Stomach (tissue), 9 donors: ENCODE data around the gene QRSL1. TPM values are rescaled to one million over a fixed set of nuclear protein-coding genes. Genes with fewer than 3 reads are reported as not detected.

ENCODE experiments used
- DNase-seq, 2 donors: peaks; one replicate each; pipeline versions ENCODE4 v3.0.0 to v3.0.0-alpha.2; 2013 to 2019
- H3K27ac ChIP-seq, 5 donors: fragments of 200-600 bp in 4 of 5; sonication (generic) in 4 of 5; one replicate each; pipeline ENCODE4 v1.5.1; 2013 to 2019; ENCODE audit warnings: mild to moderate bottlenecking in 1 of 5, moderate library complexity in 1 of 5
- H3K27me3 ChIP-seq, 3 donors: fragments of 200-600 bp; sonication (generic); one replicate each; pipeline ENCODE4 v1.5.1; 2017 to 2019; ENCODE audit warnings: mixed run types in 1 of 3
- H3K36me3 ChIP-seq, 4 donors: fragments of 200-600 bp; sonication (generic); 1 replicate in 3 of 4; 2 replicates in 1 of 4; pipeline ENCODE4 v1.5.1; 2016 to 2019
- H3K4me1 ChIP-seq, 4 donors: fragments of 200-600 bp; sonication (generic); one replicate each; pipeline ENCODE4 v1.5.1; 2016 to 2019
- H3K4me3 ChIP-seq, 4 donors: fragments of 200-600 bp; sonication (generic) in 3 of 4; one replicate each; pipeline ENCODE4 v1.5.1; 2016 to 2019; ENCODE audit warnings: mild to moderate bottlenecking in 1 of 4
- H3K9me3 ChIP-seq, 4 donors: fragments of 200-600 bp; sonication (generic); one replicate each; pipeline ENCODE4 v1.5.1; 2016 to 2019
- CTCF ChIP-seq, 7 experiments: fragments of 450-650 bp in 4 of 7; fragments of 200-600 bp in 3 of 7; sonication (generic) in 3 of 7; IDR thresholded peaks; one replicate each; pipeline ENCODE4 v1.5.1; 2016 to 2019; ENCODE audit warnings: antibody characterized with exemption in 7 of 7, control low read depth in 2 of 7, mild to moderate bottlenecking in 1 of 7
- EP300 ChIP-seq: sonication (generic); formaldehyde crosslinking; IDR thresholded peaks from one replicate; pipeline ENCODE4 v1.6.1; 2017; ENCODE audit warnings: antibody characterized with exemption
- POLR2A ChIP-seq, 4 donors: fragments of 450-650 bp; IDR thresholded peaks; one replicate each; pipeline ENCODE4 v1.6.1; 2016; ENCODE audit warnings: antibody characterized with exemption in 4 of 4, control low read depth in 2 of 4, mild to moderate bottlenecking in 1 of 4, moderate library complexity in 1 of 4
- POLR2AphosphoS5 ChIP-seq, 3 donors: sonication (generic); formaldehyde crosslinking; IDR thresholded peaks; one replicate each; pipeline ENCODE4 v1.6.1; 2016; ENCODE audit warnings: antibody characterized with exemption in 3 of 3
- WGBS, 5 donors: extraction: QIAGEN DNeasy Blood & Tissue Kit in 3 of 5; methylation state at CpG; one replicate each; pipeline versions ENCODE4 v1.1.5 to v1.1.7; 2013 to 2018; 5-methylcytosine and 5-hydroxymethylcytosine counted together
- intact Hi-C: fragments of 100-400 bp; cut with DNase I; formaldehyde crosslinking; loops from one replicate; pipeline ENCODE4 v1.15.1; 2023; ENCODE audit warnings: low total_unique reads
- polyA plus RNA-seq, 3 donors: library from polyadenylated mRNA; stranded (reverse); fragments of 200-250 nt; gene quantifications; one replicate each; pipeline ENCODE4 v1.2.3, GENCODE V29; 2013
- total RNA-seq, 5 donors: library from RNA; depleted of rRNA; stranded (reverse); fragments of >200 nt; gene quantifications; one replicate each; pipeline versions ENCODE4 v1.1.0 to v1.2.3, GENCODE V29; 2014 to 2016
- donor health status: healthy with polysubstance abuse.
- donor health status: Bipolar disorder and iron deficiency.
- donor health status: healthy.

QRSL1 gene
- total and polyA plus RNA-seq, 8 donors: 2.3 to 19.8 (median 6.9) TPM

DNA sequence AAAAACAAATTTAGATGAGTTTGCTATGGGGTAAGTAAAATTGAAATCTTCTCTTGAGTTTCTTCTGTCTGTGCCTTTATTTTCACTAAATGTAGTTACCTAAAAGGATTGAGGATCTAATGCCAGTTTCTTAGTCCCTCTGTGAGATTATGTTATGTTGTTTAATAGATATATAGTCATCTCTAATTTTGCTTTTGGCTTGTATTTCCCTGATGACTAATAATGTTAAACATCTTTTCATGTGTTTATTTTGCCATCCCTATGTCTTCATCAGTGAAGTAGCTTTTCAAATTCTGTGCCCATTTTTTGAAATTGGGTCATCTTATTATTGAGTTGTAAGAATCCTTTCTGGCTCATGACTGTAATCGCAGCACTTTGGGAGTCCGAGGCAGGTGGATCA is 13.7 kb downstream of the QRSL1 start:
- no peak for TF ChIP-seq POLR2A (IDR thresholded peaks at IDR 0.05)
- no peak for TF ChIP-seq EP300
- TF ChIP-seq POLR2AphosphoS5 (IDR thresholded peaks at IDR 0.05): no peak
- no peak for TF ChIP-seq CTCF (IDR thresholded peaks at IDR 0.05)
- DNase-seq: no peak
- Histone ChIP-seq H3K4me1 (peaks cover 0 to 12% (median 0%) of the 10 kb centered on the region in 4 donors), H3K4me3 (no peak overlapping the region), H3K9me3 (no peaks in the 10 kb centered on the region), H3K27me3 (no peaks in the 10 kb centered on the region), H3K27ac (no peak overlapping the region), H3K36me3 (peaks cover 7 to 71% (median 60%) of the 10 kb centered on the region in 4 donors)
- 70 to 100% (median 97%) methylated on average over 2 of the region's 2 CpGs for WGBS, 5 donors
- intact Hi-C loops: no loop called here

DNA sequence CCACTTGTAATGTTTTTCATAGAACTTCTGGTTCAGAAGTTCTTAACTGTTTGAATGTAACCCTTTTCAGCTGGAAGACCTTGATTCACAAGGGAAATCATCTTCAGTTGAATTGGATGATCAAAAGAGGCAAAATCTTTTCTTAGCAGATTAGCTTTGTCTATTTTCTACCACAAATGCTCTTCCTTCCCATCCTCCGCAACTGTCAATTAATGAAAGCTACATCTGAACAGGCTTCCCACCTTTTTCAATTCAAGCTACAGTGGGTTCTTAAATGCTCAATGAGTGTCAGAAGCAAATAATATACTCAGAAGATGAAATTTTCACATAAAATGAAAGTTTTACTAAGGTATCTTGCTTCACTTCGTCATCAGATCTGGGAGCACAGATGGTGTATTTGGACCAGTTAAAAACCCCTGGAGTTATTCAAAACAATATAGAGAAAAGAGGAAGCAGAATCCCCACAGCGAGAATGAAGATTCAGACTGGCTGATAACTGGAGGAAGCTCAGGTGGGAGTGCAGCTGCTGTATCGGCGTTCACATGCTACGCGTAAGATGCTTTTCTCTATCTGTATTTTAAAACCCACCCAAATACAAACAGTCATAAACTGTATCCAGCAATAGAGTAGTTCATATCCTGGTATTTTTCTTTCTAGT is 19.4 kb downstream of the QRSL1 start:
- intact Hi-C loops: no loop called here
- WGBS, 5 donors: 90 to 95% (median 95%) methylated on average over 7 of the region's 7 CpGs
- Histone ChIP-seq H3K27me3 (no peaks in the 10 kb centered on the region), H3K36me3 (peaks cover 14 to 88% (median 82%) of the 10 kb centered on the region in 4 donors), H3K4me3 (no peak overlapping the region), H3K9me3 (no peaks in the 10 kb centered on the region), H3K4me1 (no peaks in the 10 kb centered on the region), H3K27ac (no peak overlapping the region)
- no peak for DNase-seq
- TF ChIP-seq POLR2AphosphoS5 (IDR thresholded peaks at IDR 0.05) (no peak), EP300 (no peak), CTCF (IDR thresholded peaks at IDR 0.05) (no peak), POLR2A (IDR thresholded peaks at IDR 0.05) (no peak)

- Histone ChIP-seq H3K9me3 (peaks cover 0 to 20% (median 12%) of the 10 kb centered on the region in 4 donors), H3K36me3 (peaks cover 22 to 97% (median 92%) of the 10 kb centered on the region in 4 donors), H3K27ac (no peak overlapping the region), H3K4me3 (no peak overlapping the region), H3K4me1 (no peaks in the 10 kb centered on the region), H3K27me3 (no peaks in the 10 kb centered on the region)
- WGBS, 5 donors: 96 to 100% (median 99%) methylated on average over 4 of the region's 4 CpGs
- DNase-seq: no peak
- intact Hi-C loops: no loop called here
- TF ChIP-seq POLR2A (IDR thresholded peaks at IDR 0.05) (no peak), POLR2AphosphoS5 (IDR thresholded peaks at IDR 0.05) (no peak), EP300 (no peak), CTCF (IDR thresholded peaks at IDR 0.05) (no peak)
Observed at GRCh38 chr6:106658469-106658868, 29.1 kb downstream of the QRSL1 start.

GRCh38 chr6:106659859-106660258 is 30.5 kb downstream of the QRSL1 start:
- intact Hi-C loops: no loop called here
- no peak for DNase-seq
- peaks cover 0 to 20% (median 12%) of the 10 kb centered on the region in 4 donors for H3K9me3 ChIP-seq
- no peaks in the 10 kb centered on the region for H3K27me3 ChIP-seq
- peaks cover 25 to 95% (median 92%) of the 10 kb centered on the region in 4 donors for H3K36me3 ChIP-seq
- TF ChIP-seq CTCF (IDR thresholded peaks at IDR 0.05) (no peak), EP300 (no peak), POLR2A (IDR thresholded peaks at IDR 0.05) (no peak), POLR2AphosphoS5 (IDR thresholded peaks at IDR 0.05) (no peak)
- 96 to 100% (median 98%) methylated on average over 2 of the region's 2 CpGs for WGBS, 5 donors
- H3K4me3 ChIP-seq: no peak overlapping the region
- H3K4me1 ChIP-seq: no peaks in the 10 kb centered on the region
- H3K27ac ChIP-seq: no peak overlapping the region
